Epithelial cell of proximal tubule (primary cell): ENCODE measurements around the gene SERPIND1. TPM values are rescaled to one million over a fixed set of nuclear protein-coding genes. Genes with fewer than 3 reads are reported as not detected.

Experiments used
- DNase-seq: peaks from one replicate; pipeline ENCODE4 v3.0.0-alpha.2; 2011; ENCODE audit warnings: low read depth
- H3K4me3 ChIP-seq: 2 replicates; pipeline ENCODE4 v1.5.1; 2011; ENCODE audit warnings: low read depth, mild to moderate bottlenecking, low read length
- total RNA-seq: library from RNA; depleted of rRNA; stranded (reverse); fragments of >200 nt; gene quantifications from 2 replicates; pipeline ENCODE4 v1.2.3, GENCODE V29; 2015
- TF ChIP-seq, protein P1 (sequence below): conservative IDR thresholded peaks from 2 replicates; pipeline ENCODE4 v1.5.1; 2012; ENCODE audit warnings: low read depth, mild to moderate bottlenecking, low read length

Gene SERPIND1
- total RNA-seq, 1 donor from 2014 or later, result not detected

DNA sequence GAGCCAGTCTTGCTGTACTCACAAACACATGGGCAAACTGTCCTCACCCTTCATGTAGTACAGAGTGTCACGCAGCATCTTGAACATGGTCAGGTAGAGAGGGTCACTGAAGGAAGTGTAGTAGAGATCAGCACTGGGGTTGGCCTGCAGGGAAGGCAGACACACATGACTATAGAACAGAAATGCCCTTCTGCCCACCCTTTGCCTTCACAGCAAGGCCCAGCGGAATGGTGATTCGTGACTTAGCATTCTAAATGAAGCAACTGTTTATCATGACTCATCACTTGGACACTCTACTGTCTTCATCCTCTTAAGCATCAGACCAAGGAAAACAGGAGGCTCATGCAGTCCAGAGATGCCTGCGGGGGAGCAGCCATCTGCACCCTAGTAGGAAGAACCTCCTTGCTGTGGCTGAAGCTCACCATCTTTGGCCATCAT is 33.4 kb downstream of the SERPIND1 start:
- DNase-seq, result peak; percentile 82
- no peak overlapping the region for H3K4me3 ChIP-seq

DNA sequence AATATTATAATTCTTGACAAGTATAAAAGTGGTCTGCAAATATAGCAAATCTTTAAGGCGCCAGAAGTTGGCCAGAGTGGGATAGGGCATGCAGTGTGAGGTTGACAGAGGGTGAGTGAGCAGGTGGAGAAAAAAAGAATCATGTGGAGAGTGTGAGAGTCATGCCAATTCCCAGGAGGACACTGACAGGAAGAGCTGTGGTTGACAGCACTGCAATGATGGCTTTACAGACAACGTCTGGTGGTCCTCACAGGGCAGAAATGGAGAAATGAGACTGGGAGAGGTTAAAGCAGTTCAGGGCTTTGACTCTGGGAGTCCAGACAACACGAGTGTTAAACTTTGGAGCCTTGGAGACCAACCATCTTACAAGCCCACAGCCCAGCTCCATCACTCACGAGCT is 34.9 kb downstream of the SERPIND1 start:
- DNase-seq, result no peak
- TF ChIP-seq, protein P1, sequence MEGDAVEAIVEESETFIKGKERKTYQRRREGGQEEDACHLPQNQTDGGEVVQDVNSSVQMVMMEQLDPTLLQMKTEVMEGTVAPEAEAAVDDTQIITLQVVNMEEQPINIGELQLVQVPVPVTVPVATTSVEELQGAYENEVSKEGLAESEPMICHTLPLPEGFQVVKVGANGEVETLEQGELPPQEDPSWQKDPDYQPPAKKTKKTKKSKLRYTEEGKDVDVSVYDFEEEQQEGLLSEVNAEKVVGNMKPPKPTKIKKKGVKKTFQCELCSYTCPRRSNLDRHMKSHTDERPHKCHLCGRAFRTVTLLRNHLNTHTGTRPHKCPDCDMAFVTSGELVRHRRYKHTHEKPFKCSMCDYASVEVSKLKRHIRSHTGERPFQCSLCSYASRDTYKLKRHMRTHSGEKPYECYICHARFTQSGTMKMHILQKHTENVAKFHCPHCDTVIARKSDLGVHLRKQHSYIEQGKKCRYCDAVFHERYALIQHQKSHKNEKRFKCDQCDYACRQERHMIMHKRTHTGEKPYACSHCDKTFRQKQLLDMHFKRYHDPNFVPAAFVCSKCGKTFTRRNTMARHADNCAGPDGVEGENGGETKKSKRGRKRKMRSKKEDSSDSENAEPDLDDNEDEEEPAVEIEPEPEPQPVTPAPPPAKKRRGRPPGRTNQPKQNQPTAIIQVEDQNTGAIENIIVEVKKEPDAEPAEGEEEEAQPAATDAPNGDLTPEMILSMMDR, result no peak
- no peak overlapping the region for H3K4me3 ChIP-seq

More for the DNA sequence above, 33.4 kb downstream of the SERPIND1 start:
- TF ChIP-seq, protein P1, result no peak

DNA sequence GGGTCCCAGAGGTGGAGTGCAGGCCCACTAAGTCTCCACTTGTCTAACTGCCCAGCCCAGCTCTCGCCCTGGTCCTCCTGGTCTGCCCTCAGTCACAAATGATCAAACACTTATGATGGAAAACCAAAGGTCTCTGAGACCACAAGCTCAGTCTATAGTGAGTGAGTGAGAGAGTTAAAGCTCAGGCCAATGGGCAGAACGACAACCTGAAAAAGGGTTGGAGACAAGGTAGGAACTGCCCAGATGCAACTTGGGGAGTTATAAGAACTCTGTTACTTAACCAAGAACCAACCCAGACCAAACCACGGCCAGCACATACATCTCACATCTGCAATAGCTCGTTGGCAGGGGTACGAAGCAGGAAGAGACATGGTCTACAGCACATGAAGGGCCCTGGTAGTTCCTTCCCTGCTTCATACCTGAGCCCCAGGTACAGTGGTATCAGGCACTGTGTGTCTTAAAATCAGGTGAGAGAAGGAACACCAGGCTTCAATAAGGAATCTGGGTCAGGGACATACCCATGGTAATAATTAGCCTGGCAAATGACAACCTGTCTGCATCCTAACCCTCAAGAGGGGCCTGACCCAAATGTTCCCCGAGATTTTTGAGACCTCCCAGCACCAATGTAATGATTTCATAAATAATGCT is 35.7 kb downstream of the SERPIND1 start:
- H3K4me3 ChIP-seq, result no peak overlapping the region
- DNase-seq, result no peak
- TF ChIP-seq, protein P1, result no peak

DNA sequence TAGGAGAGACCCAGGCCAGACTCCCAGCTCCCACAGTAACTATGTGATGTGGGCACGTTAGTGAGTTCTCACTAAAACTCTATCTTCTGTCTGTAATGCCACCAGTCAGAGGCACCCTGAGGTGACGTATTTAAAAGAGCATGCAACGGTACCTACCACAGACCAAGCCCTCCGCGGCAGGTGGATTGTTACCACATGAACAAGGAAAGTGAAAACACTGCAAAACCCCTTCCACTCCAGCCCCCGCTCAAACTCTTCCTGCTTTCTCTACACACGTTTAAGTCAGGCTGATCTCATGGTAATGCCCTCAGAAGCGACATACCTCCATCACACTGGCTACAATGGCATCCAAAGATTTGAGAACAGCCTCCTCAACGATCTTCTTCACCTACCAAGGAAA is 36.7 kb downstream of the SERPIND1 start:
- no peak overlapping the region for H3K4me3 ChIP-seq
- TF ChIP-seq, protein P1, result no peak
- DNase-seq, result no peak

DNA sequence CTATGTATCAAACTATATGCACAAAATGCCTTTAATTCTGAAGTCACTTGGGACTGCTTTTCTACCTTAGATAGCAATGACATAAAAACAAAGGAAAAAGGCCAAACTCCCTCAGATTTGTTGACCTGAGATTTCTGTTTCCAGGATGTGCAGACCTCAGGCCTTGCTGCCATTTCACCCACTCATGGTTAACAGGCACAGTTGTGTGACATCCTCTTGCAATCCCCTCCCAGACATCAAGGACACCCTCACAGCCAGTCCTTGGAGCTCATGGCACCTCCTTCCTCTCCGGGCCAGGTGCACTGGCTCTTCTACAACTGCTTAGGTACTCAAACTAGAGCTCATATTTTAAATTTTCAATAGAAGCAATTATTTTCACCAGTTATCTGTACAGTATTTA is 37.3 kb downstream of the SERPIND1 start:
- DNase-seq, result no peak
- TF ChIP-seq, protein P1, result no peak
- H3K4me3 ChIP-seq, result no peak overlapping the region

DNA sequence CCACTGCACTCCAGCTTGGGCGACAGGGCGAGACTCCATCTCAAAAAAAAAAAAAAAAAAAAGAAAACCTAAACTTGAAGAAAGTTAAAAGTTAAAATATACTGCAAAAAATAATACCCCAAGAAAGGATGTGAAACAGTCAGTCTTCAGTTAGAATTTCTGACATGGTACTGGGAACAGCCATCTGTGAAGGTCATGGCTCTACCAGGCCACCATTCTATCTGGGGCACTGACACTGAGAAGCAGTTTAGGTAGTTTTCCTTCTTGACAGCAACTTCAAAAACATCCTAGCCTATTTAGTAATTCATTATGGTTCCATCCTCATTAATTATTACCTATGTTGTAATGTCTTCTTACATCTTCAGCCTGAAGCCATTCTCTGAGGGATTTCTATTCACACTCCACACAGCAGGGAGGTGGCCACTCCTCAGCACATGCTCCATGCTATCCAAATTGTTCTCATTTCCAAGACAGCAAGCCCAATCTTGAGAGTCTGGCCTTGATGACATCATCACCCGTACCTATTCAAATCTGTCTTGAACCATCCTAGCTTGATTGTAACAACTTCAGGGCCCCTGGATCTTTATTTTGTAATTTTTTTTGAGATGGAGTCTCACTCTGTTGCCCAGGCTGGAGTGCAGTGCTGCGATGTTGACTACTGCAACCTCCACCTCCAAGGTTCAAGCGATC is 38.2 kb downstream of the SERPIND1 start:
- no peak overlapping the region for H3K4me3 ChIP-seq
- TF ChIP-seq, protein P1, result no peak
- peak; percentile 40 for DNase-seq
